Central memory CD4-positive, alpha-beta T cell (primary cell): Measurements from ENCODE around the gene EXD3.
"Not testable (repeated sequence)": the region's sequence is repeated elsewhere in the genome, so short reads cannot be mapped to it uniquely, and the experiment has no call there.

Source experiments
- DNase-seq: peaks from one replicate; pipeline ENCODE4 v3.0.0; 2022

Gene EXD3

GRCh38 chr9:137458194-137459151 is 35.5 kb upstream of the EXD3 start:
- no peak for DNase-seq

- no peak for DNase-seq
Observed at GRCh38 chr9:137457406-137458193, 34.6 kb upstream of the EXD3 start.

- no peak for DNase-seq
Observed at GRCh38 chr9:137456864-137457405, 34.0 kb upstream of the EXD3 start.

GRCh38 chr9:137456061-137456863 is 33.3 kb upstream of the EXD3 start:
- no peak for DNase-seq

- no peak for DNase-seq
Observed at GRCh38 chr9:137455359-137455991, 32.5 kb upstream of the EXD3 start.

- no peak for DNase-seq
Observed at GRCh38 chr9:137454597-137455358, 31.8 kb upstream of the EXD3 start.

GRCh38 chr9:137454145-137454596 is 31.2 kb upstream of the EXD3 start:
- DNase-seq: peak; percentile 31

- DNase-seq: peak; percentile 53
Observed at GRCh38 chr9:137453643-137454081, 30.7 kb upstream of the EXD3 start.

GRCh38 chr9:137452761-137453642 is 30.0 kb upstream of the EXD3 start:
- DNase-seq: no peak

GRCh38 chr9:137452006-137452760 is 29.2 kb upstream of the EXD3 start:
- DNase-seq: no peak

- DNase-seq: not testable (repeated sequence)
Observed at GRCh38 chr9:137451264-137452005, 28.5 kb upstream of the EXD3 start.

- peak; percentile 45 for DNase-seq
Observed at GRCh38 chr9:137450539-137451222, 27.7 kb upstream of the EXD3 start.

- DNase-seq: peak; percentile 63
Observed at GRCh38 chr9:137449931-137450538, 27.1 kb upstream of the EXD3 start.

GRCh38 chr9:137449081-137449844 is 26.3 kb upstream of the EXD3 start:
- no peak for DNase-seq

- DNase-seq: no peak
Observed at GRCh38 chr9:137448602-137448962, 25.6 kb upstream of the EXD3 start.

GRCh38 chr9:137447722-137448601 is 25.0 kb upstream of the EXD3 start:
- DNase-seq: no peak
